Activated naive CD4-positive, alpha-beta T cell (primary cell): Measurements from ENCODE around the gene ADPRM.
"Not testable (repeated sequence)": the region's sequence is repeated elsewhere in the genome, so short reads cannot be mapped to it uniquely, and the experiment has no call there.

Experiments used
- DNase-seq, 4 experiments: peaks; one replicate each; lab custom pipeline; 2025; lab: John Stamatoyannopoulos, UW

ADPRM gene

GRCh38 chr17:10702574-10702973 is 5.2 kb downstream of the ADPRM start:
- no peak for DNase-seq

GRCh38 chr17:10705727-10706126 is 8.3 kb downstream of the ADPRM start:
- no peak for DNase-seq

- no peak for DNase-seq
Measured at GRCh38 chr17:10713318-10713717, 15.9 kb downstream of the ADPRM start.

GRCh38 chr17:10716218-10716617 is 18.8 kb downstream of the ADPRM start:
- DNase-seq = no peak

- no peak for DNase-seq
Measured at GRCh38 chr17:10718547-10718946, 21.2 kb downstream of the ADPRM start.

- no peak for DNase-seq
Measured at GRCh38 chr17:10724546-10725195, 27.3 kb downstream of the ADPRM start.

GRCh38 chr17:10725262-10725661 is 27.9 kb downstream of the ADPRM start:
- DNase-seq = no peak

GRCh38 chr17:10726196-10726595 is 28.8 kb downstream of the ADPRM start:
- DNase-seq = no peak

- no peak for DNase-seq
Measured at GRCh38 chr17:10727192-10727591, 29.8 kb downstream of the ADPRM start.

GRCh38 chr17:10728331-10728892 is 31.0 kb downstream of the ADPRM start:
- no peak for DNase-seq

- DNase-seq = peak in 2 of 4 experiments; percentile 12 to 40
Measured at GRCh38 chr17:10729334-10730193, 32.2 kb downstream of the ADPRM start, which contains the start of gene TMEM220. TSS of gene TMEM220 (minus strand) at chr17:10730023. CDS start at chr17:10729851, 172 bp downstream.

- DNase-seq = not testable (repeated sequence)
Measured at GRCh38 chr17:10730247-10730646, 32.9 kb downstream of the ADPRM start.

- no peak for DNase-seq
Measured at GRCh38 chr17:10731408-10731879, 34.0 kb downstream of the ADPRM start.

GRCh38 chr17:10732121-10732520 is 34.7 kb downstream of the ADPRM start:
- not testable (repeated sequence) for DNase-seq

- no peak for DNase-seq
Measured at GRCh38 chr17:10733666-10734065, 36.3 kb downstream of the ADPRM start.

- DNase-seq = no peak
Measured at GRCh38 chr17:10735251-10735650, 37.9 kb downstream of the ADPRM start.

GRCh38 chr17:10735821-10736220 is 38.4 kb downstream of the ADPRM start:
- DNase-seq = no peak

- no peak for DNase-seq
Measured at GRCh38 chr17:10737168-10737622, 39.8 kb downstream of the ADPRM start.

GRCh38 chr17:10737736-10738135 is 40.3 kb downstream of the ADPRM start:
- no peak for DNase-seq

GRCh38 chr17:10738521-10739258 is 41.3 kb downstream of the ADPRM start:
- DNase-seq = no peak

GRCh38 chr17:10739386-10739785 is 42.0 kb downstream of the ADPRM start:
- no peak for DNase-seq
